ENCODE results near the gene GABPB1. TPM values are rescaled to one million over a fixed set of nuclear protein-coding genes. Genes with fewer than 3 reads are reported as not detected.

Gene GABPB1
- total RNA-seq, 2 donors from 2014 or later: 41.1 to 53.8 TPM

DNA sequence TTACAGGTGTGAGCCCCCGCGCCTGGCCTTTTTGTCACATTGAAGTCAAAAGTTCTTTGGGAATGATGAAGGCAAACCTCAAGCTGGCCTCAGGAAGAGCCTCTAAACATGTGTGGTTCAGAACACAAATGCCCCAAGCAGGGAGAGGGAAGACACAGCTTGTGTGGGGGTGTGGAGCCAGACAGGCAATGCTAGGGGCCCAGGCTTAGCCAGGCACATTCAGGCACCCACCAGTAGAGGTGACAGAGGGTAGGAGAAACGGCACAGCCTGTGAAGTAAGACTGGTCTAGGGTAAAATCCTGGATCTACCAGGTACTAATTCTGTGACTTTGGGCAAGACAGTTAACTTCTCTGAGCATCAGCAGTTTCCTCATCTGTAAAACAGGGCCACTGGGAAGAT is 93.0 kb downstream of the GABPB1 start:
- ATAC-seq (peak in 1 of 2 donors; percentile 6), DNase-seq (ENCODE audit: low spot score in 2 of 2) (no peak)
- H3K36me3 Mint-ChIP-seq: peaks cover 0 to 6% of the 10 kb centered on the region in 2 donors
- H3K9me3 Mint-ChIP-seq: peaks cover 0 to 10% of the 10 kb centered on the region in 2 donors
- H3K27ac Mint-ChIP-seq: peak overlapping the region; percentile 94 to 99

DNA sequence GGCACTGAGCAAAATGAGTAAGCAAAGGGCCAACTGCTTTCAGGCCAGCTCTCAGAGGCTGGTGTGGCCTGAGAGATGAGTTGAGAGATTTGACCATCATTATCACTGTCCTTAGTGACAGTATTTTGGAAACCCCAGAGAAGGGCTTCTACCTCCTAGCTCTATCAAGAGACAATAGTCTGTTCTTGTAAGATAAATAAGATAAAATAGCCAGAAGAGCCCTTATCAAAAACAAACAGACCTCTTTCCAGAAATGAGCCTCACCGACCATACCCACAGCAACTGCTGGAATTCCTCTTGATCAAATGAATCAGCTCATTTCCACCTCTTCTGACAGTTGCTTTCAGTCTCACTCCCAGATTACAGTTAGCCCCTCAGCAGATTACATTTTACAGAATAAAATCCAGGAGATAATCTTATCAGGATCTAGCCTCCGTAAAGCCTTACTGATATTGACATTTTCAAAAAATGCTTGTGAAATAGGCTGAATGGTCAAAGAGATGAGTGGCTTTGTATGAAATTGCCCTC is 94.0 kb downstream of the GABPB1 start:
- Mint-ChIP-seq H3K27ac (peak overlapping the region; percentile 94 to 99), H3K9me3 (peaks cover 0 to 9% of the 10 kb centered on the region in 2 donors), H3K36me3 (peaks cover 0 to 9% of the 10 kb centered on the region in 2 donors)
- DNase-seq (ENCODE audit: low spot score in 2 of 2): no peak
- ATAC-seq: peak; percentile 23 to 28

DNA sequence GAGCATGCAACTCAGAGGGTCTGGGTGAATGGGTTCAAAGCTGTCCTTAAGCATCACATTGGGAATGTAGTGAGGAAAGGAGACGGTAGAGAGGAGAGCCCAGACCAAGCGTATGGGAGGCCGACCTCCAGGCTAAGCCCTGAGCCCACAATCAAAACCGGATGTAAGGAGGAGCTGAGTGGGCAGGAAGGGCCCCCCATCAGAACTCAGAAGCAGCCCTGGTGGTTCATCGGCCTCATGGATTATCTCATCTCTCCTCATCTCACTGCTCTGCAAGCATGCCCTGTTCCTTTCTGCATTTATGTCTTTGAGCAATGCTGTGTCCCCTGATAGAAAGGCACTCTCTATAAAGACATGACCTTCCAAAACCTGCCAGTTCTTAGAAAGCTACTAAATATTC is 95.7 kb downstream of the GABPB1 start:
- Mint-ChIP-seq H3K9me3 (peaks cover 0 to 9% of the 10 kb centered on the region in 2 donors), H3K36me3 (peaks cover 0 to 13% of the 10 kb centered on the region in 2 donors), H3K27ac (peak overlapping the region; percentile 94 to 99)
- no peak for ATAC-seq
- DNase-seq (ENCODE audit: low spot score in 2 of 2): no peak

DNA sequence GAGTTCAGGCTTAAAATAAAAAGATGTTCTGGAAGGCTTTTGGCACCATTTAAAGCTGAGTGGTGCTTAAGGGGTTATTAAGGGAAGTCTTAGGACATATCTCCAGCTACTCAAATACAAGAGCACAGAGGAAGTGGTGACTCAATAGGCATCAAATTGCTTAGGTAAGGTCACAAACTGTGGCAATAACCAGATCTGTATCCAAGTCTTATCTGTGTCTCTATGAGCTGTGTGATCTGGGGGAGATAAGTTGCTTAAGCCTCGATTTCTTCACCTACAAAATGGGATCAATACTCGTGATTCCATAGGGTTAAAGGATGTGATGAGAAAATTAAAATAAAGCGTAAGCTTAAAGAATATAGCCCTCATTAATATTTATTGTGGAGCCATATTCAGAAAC is 97.1 kb downstream of the GABPB1 start:
- DNase-seq (ENCODE audit: low spot score in 2 of 2) (no peak), ATAC-seq (no peak)
- Mint-ChIP-seq H3K27ac (peak overlapping the region in 1 of 2 donors; percentile 12), H3K9me3 (peaks cover 0 to 9% of the 10 kb centered on the region in 2 donors), H3K36me3 (peaks cover 0 to 13% of the 10 kb centered on the region in 2 donors)

DNA sequence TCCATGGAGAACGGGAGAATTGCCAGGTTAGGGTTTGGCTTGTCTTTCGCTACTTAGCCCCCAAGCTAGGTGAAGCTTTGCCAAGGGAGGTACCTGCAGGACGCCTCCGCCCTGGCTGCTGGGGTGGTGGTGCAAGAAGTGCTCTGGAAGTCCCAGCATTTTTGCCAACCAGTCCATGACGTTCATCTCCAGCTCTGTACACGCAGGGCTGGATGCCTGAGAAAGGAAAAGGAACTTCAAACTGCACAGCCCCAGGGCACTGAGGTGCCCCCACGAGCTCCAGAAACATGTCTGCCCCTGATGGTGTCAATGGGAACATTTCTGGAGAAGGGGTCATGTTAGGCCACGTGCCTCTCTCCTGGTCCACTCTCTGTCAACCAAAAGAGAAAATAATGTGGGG is 97.7 kb downstream of the GABPB1 start:
- peaks cover 0 to 5% of the 10 kb centered on the region in 2 donors for H3K9me3 Mint-ChIP-seq
- H3K27ac Mint-ChIP-seq: no peak overlapping the region
- H3K36me3 Mint-ChIP-seq: peaks cover 0 to 13% of the 10 kb centered on the region in 2 donors
- DNase-seq (ENCODE audit: low spot score in 2 of 2) (no peak), ATAC-seq (no peak)

DNA sequence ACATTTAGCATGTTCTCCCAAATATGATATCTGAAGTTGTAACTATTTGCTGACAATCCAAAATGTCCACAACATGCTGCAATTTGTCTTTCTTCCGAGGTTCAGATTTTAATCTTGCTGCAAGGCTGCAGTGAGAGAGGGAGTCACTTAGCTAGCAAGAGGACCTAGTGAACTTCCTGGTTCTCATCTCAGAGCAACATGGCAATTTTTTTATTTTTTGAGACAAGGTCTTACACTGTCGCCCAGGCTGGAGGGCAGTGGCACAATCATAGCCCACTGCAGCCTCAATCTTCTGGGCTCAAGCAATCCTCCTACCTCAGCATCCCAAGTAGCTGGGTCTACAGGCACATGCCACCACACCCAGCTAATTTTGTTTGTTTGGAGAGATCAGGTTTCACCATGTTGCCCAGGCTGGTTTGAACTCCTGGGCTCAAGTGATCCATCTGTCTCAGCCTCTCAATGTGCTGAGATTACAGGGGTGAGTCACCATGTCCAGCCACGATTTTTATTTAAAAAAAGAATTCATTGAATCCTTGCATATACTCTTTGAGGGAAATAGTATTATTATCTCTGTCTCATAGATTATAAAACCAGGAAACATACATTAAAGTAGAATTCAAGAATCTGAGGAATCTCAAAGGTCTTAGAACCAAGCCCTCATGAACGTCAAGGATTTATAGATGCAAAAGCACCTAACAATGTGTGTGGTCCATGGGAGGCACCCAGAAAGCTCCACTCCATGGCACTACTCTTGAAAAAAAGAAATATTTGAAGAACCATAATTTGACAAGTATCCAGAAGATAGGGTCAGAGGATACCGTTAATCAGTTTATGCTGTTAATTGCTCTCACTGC is 98.6 kb downstream of the GABPB1 start:
- Mint-ChIP-seq H3K9me3 (peaks cover 0 to 5% of the 10 kb centered on the region in 2 donors), H3K27ac (no peak overlapping the region), H3K36me3 (peaks cover 0 to 16% of the 10 kb centered on the region in 2 donors)
- no peak for DNase-seq (ENCODE audit: low spot score in 2 of 2)
- ATAC-seq: no peak

DNA sequence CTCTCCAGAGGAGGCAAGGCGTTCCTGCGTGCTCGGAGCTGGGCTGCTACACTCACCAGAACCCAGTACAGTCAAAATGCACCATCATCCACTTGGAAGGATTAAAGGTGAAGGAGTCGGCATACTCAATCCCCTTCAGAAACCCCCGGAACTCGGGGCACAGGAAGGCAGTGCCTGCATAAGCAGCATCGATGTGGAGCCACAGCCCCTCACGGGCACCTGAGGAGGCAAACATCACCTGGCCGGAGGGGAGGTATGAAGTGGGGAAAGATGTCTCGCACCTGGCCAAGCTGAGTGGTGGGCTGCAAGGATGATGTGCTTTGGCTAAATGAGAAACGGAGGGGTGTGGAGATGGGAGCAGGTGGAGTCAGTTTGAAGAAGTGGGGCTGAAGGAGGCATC is 102.4 kb downstream of the GABPB1 start:
- DNase-seq (ENCODE audit: low spot score in 2 of 2) (no peak), ATAC-seq (no peak)
- Mint-ChIP-seq H3K36me3 (peaks cover 4 to 34% of the 10 kb centered on the region in 2 donors), H3K27ac (no peak overlapping the region), H3K9me3 (peaks cover 0 to 8% of the 10 kb centered on the region in 2 donors)

DNA sequence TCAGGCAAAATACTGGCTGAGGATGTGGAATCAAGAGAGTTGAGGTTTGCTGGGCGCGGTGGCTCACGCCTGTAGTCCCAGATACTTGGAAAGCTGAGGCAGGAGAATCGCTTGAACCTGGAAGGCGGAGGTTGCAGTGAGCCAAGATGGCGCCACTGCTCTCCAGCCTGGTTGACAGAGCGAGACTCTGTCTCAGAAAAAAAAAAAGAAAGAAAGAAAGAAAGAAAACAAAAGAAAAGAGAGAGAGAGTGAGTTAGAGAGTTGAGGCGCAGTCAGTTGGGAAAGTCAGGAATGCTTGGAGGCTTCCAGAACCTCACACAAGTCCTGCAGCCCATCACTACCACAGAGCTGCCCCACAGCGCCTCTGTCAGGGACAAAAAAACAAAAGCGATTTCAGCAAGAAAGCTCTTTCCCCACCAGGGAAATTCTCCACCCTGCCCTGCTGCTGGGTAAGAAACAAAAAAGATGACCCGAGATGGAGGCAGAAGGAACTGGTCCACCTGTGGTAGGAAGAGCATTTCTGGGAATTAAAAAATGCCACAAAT is 103.3 kb downstream of the GABPB1 start:
- no peak for DNase-seq (ENCODE audit: low spot score in 2 of 2)

DNA sequence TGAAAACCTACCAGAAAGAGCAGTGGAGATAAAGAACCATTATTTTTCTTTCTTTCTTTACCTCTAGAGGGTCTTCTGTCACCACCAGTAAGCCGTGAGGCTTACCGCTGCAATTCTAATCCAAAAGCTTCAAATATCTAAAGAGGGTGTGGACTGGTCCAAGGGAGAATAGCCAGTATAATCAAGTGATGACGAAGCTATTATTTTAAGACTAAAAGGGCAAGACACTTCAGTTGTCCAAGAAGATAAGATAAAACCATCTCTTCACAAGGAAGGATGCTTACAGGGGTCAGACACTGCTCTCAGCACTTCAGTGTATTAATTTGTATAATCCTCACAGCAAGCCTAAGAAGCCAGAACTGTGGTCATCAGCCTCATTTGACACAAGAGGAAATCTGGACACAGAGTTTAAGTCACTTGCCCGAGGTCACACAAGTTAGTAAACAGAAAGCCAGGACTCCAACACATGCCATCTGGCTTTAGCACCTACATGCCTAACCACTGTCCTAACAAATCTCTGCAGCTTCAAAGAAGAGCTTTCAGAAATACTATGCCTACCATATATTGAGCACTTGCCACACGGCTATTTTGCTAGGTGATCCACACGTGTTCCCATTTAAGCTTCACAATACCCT is 104.1 kb downstream of the GABPB1 start:
- peaks cover 4 to 24% of the 10 kb centered on the region in 2 donors for H3K36me3 Mint-ChIP-seq
- DNase-seq (ENCODE audit: low spot score in 2 of 2): no peak
- ATAC-seq: no peak
- no peak overlapping the region for H3K27ac Mint-ChIP-seq
- H3K9me3 Mint-ChIP-seq: peaks cover 0 to 6% of the 10 kb centered on the region in 2 donors

More for the DNA sequence above, 103.3 kb downstream of the GABPB1 start:
- Mint-ChIP-seq H3K36me3 (peaks cover 4 to 28% of the 10 kb centered on the region in 2 donors), H3K27ac (peak overlapping the region in 1 of 2 donors; percentile 82), H3K9me3 (peaks cover 0 to 3% of the 10 kb centered on the region in 2 donors)
- no peak for ATAC-seq

DNA sequence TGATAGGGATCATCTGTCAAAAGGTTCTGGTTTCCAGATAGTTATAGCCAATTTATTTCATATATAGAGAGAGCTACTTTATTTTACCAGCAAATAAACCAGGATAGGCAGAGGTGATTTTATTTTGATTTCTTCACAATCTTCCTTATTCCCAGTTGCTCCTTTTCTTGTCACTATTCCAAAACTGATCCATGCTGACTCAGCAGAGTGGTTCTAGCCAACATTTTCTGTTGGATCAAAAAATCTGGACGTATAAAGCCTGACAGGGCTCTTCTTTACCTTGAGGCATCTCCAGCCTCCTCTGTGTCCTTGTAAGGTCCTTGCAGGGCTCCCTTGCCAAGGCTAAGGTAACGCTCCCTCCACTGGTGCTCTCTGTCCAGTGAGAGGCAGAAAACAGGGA is 105.3 kb downstream of the GABPB1 start:
- Mint-ChIP-seq H3K27ac (peak overlapping the region; percentile 89 to 99), H3K36me3 (peaks cover 4 to 21% of the 10 kb centered on the region in 2 donors), H3K9me3 (peaks cover 0 to 6% of the 10 kb centered on the region in 2 donors)
- ATAC-seq (no peak), DNase-seq (ENCODE audit: low spot score in 2 of 2) (no peak)

DNA sequence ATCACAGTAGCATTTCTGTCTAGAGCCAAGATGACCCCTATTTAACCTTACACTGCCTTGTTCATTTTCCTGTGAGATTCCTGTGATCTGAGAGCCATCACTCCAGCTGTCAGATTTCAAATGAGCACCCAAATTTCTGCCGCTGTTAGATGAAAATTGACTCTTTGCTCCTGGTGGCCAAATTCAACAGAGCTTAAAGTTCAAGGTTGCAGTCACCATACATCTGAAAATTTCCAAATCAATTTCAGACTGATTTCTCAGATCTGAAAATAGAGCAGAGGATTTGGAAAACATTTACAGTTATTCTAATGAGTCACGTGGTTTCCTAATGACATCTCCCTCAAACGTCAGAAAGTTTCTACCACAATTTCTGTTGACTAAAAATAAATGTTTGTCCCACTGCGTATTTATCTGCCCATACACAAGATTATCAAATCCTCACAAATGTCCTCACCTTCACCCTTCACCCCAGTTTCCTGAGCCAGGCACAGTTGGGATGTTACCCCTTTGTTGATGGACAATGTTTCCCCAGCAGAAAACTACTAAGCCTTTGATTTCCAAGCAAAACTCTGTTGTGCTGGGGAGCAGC is 105.9 kb downstream of the GABPB1 start:
- Mint-ChIP-seq H3K9me3 (peaks cover 0 to 6% of the 10 kb centered on the region in 2 donors), H3K36me3 (peaks cover 4 to 21% of the 10 kb centered on the region in 2 donors), H3K27ac (peak overlapping the region; percentile 89 to 99)
- ATAC-seq (peak in 1 of 2 donors; percentile 58), DNase-seq (ENCODE audit: low spot score in 2 of 2) (no peak)

DNA sequence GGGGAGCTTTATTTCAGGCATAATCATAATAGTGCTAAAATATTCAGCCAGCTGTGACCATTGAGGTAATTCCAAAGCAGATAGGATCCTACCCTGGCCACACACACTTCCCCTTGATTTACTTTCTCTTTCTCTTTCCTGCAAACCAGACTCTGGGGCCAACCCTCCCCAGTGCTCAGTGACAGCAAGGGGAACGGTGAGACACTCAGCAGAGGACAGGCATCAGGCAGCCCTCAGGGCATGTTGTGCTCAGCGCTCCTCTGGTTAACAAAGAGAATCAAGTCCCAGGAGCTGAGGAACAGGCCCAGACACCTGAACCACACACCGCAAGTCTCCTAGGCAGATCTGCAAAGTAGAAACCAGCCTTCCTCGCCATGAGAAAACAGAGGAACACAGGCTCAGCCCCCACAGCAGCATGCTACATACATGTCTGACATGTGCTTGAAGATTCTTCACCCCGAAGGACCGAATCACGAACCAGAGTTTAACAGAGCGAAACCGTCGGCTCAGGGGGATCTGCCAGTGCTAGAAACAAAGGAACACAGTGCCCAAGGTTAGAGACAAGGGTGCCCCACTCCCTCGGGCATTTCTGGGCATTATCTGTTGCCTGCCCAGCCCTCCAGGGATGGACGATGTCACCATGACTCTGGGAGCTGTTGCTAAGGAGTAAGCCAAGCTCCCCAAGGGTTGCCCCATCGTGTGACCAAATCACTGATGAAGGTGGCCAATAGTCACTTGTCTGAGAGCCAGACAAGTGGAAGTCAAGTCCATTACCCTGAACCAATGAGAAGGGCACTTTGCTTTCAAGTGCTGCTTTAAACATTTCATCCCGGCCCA is 107.0 kb downstream of the GABPB1 start:
- peak; percentile 85 to 96 for ATAC-seq
- Mint-ChIP-seq H3K9me3 (peaks cover 0 to 6% of the 10 kb centered on the region in 2 donors), H3K27ac (peak overlapping the region; percentile 89 to 99), H3K36me3 (peaks cover 4 to 21% of the 10 kb centered on the region in 2 donors)
- peak in 1 of 2 donors; percentile 43 for DNase-seq (ENCODE audit: low spot score in 2 of 2)

DNA sequence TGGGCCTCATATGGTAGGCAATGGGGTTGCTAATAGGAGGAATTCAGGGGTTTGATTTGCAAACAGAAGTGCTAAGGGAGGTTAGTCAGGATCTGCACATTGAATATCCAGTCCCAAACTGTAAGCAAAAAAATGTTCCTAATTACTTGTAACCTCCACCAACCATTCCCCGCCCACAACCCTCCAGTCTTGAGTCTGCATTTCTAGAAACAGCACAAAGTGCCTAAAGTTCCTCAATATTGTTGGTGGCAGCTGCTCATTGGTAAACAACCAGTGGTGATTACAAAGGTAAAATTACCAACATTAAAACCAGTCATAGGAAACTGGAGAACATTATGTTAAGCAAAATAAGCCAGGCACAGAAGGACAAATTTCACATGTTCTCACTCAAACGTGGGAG is 108.4 kb downstream of the GABPB1 start:
- Mint-ChIP-seq H3K27ac (no peak overlapping the region), H3K9me3 (peaks cover 0 to 6% of the 10 kb centered on the region in 2 donors), H3K36me3 (peaks cover 4 to 19% of the 10 kb centered on the region in 2 donors)
- DNase-seq (ENCODE audit: low spot score in 2 of 2) (no peak), ATAC-seq (no peak)

DNA sequence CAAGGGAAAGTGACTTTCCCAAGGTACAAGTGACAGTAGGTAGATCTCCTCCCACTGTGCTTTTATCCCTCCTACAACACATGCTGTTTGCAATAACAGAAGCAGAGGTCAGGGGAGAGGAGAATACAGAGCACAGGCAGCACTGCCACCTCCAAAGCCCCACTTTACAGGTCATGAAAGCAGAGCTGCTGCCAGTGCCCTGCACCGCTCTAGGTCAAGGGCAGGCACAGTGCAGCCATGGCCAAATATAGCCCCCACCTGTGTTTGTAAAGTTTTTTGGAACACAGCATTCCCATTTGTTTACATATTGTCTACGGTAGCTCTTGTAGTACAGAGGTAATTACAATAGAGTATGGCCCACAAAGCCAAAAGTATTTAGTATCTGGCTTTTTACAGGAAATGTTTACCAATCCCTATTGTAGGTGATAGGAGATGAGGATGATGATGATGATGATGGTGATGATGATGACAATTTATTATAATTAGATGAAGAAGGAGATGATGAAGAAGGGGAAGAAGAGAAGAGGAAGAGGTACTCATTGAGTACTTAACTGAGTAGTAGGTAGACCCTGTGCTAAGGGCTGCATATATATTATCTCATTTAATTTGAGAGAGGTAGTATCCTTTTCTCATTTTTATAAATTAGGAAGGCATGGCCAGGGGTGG is 109.9 kb downstream of the GABPB1 start:
- ATAC-seq (no peak), DNase-seq (ENCODE audit: low spot score in 2 of 2) (no peak)
- no peak overlapping the region for H3K27ac Mint-ChIP-seq
- H3K9me3 Mint-ChIP-seq: peaks cover 0 to 6% of the 10 kb centered on the region in 2 donors
- peaks cover 4 to 12% of the 10 kb centered on the region in 2 donors for H3K36me3 Mint-ChIP-seq

DNA sequence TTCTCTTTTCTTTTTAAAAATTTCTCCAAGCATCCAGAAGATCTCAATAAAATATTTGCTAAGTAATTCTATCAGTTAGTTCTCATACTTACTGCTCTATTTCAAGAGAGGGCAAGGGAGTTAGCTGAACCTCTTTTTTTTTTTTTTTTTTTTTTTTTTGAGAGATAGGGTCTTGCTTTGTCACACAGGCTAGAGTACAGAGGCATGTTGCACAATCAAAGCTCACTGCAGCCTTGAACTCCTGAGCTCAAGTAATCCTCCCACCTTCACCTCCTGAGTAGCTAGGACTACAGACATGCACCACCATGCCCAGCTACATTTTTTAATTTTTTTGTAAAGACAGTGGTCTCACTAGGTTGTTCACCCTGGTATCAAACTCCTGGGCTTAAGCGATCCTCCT is 110.8 kb downstream of the GABPB1 start:
- DNase-seq (ENCODE audit: low spot score in 2 of 2): no peak
- no peak overlapping the region for H3K27ac Mint-ChIP-seq
- H3K9me3 Mint-ChIP-seq: peaks cover 0 to 6% of the 10 kb centered on the region in 2 donors
- peaks cover 4 to 7% of the 10 kb centered on the region in 2 donors for H3K36me3 Mint-ChIP-seq
- ATAC-seq: no peak
